Neural cell (in vitro differentiated cells): ENCODE results near the gene APC. TPM values are rescaled to one million over a fixed set of nuclear protein-coding genes. Genes with fewer than 3 reads are reported as not detected.

Experiments used
- H2AFZ ChIP-seq: fragments of 200-600, 300-800 bp; sonication (generic), shearing (Covaris generic); 2 replicates; pipeline ENCODE4 v1.6.0; 2014; ENCODE audit warnings: low read depth, mild to moderate bottlenecking, antibody characterized with exemption, low read length, moderate library complexity
- H3F3A ChIP-seq: fragments of 200-600 bp; shearing (Covaris generic); 2 replicates; pipeline ENCODE4 v1.6.1; 2016; ENCODE audit warnings: mild to moderate bottlenecking, moderate library complexity, mixed read lengths, antibody characterized with exemption, low read length; ENCODE audit not compliant: insufficient read depth, poor library complexity, severe bottlenecking
- H3K27ac ChIP-seq: fragments of 200-600, 300-800 bp; sonication (generic), shearing (Covaris generic); 2 replicates; pipeline ENCODE4 v1.5.1; 2014; ENCODE audit warnings: mild to moderate bottlenecking, low read length, moderate library complexity
- H3K27me3 ChIP-seq: fragments of 300-800, 200-600 bp; sonication (generic), shearing (Covaris generic); 2 replicates; pipeline ENCODE4 v1.6.0; 2014; ENCODE audit warnings: mild to moderate bottlenecking, low read depth, low read length, moderate library complexity; ENCODE audit not compliant: insufficient read depth
- H3K36me3 ChIP-seq: fragments of 300-800, 200-600 bp; sonication (generic), shearing (Covaris generic); 2 replicates; pipeline ENCODE4 v1.5.1; 2014; ENCODE audit warnings: mild to moderate bottlenecking, antibody characterized with exemption, low read length, moderate library complexity; ENCODE audit not compliant: insufficient read depth
- H3K4me2 ChIP-seq: fragments of 300-800, 200-600 bp; sonication (generic), shearing (Covaris generic); 2 replicates; pipeline ENCODE4 v1.6.0; 2014; ENCODE audit warnings: mild to moderate bottlenecking, low read length
- H3K4me3 ChIP-seq: fragments of 300-800, 200-600 bp; sonication (generic), shearing (Covaris generic); 2 replicates; pipeline ENCODE4 v1.5.1; 2014; ENCODE audit warnings: mild to moderate bottlenecking, low read length, moderate library complexity
- H3K79me2 ChIP-seq: fragments of 200-600 bp; shearing (Covaris generic); replicated peaks from 2 replicates; pipeline ENCODE4 v1.6.0; 2014; ENCODE audit warnings: mild to moderate bottlenecking, low read length, moderate library complexity; ENCODE audit not compliant: insufficient read depth
- H3K9ac ChIP-seq: fragments of 300-800, 200-600 bp; sonication (generic), shearing (Covaris generic); 2 replicates; pipeline ENCODE4 v1.6.1; 2016; ENCODE audit warnings: mild to moderate bottlenecking, low read length, mixed read lengths
- H3K9me2 ChIP-seq: fragments of 200-600 bp; shearing (Covaris generic); 2 replicates; pipeline ENCODE4 v1.6.1; 2016; ENCODE audit warnings: mild to moderate bottlenecking, low read length, mixed read lengths; ENCODE audit not compliant: insufficient read depth
- H3K9me3 ChIP-seq: fragments of 200-600, 300-800 bp; sonication (generic), shearing (Covaris generic); 2 replicates; pipeline ENCODE4 v1.6.1; 2016; ENCODE audit warnings: mild to moderate bottlenecking, mixed run types, low read length, moderate library complexity, mixed read lengths
- H4K20me1 ChIP-seq: fragments of 200-600 bp; shearing (Covaris generic); 2 replicates; pipeline ENCODE4 v1.6.1; 2016; ENCODE audit warnings: mild to moderate bottlenecking, mixed run types; ENCODE audit not compliant: insufficient read depth
- CTCF ChIP-seq: fragments of 450-650 bp; IDR thresholded peaks from 2 replicates; pipeline ENCODE4 v1.5.1; 2014; ENCODE audit warnings: antibody characterized with exemption, mild to moderate bottlenecking, moderate library complexity; ENCODE audit not compliant: poor library complexity, severe bottlenecking
- EP300 ChIP-seq: fragments of 450-650 bp; conservative IDR thresholded peaks from 2 replicates; pipeline ENCODE4 v1.6.1; 2014; ENCODE audit warnings: antibody characterized with exemption, mild to moderate bottlenecking, moderate library complexity; ENCODE audit not compliant: poor library complexity, severe bottlenecking
- EZH2 ChIP-seq: fragments of 200-600, 300-800 bp; shearing (Covaris generic), sonication (generic); IDR thresholded peaks from 2 replicates; pipeline ENCODE4 v1.6.1; 2014; ENCODE audit warnings: antibody characterized with exemption, low read length, borderline replicate concordance, mild to moderate bottlenecking; ENCODE audit not compliant: insufficient read depth, poor library complexity, severe bottlenecking
- MXI1 ChIP-seq: fragments of 450-650 bp; conservative IDR thresholded peaks from 2 replicates; pipeline ENCODE4 v1.6.1; 2014; ENCODE audit warnings: antibody characterized with exemption, mild to moderate bottlenecking; ENCODE audit not compliant: poor library complexity, severe bottlenecking
- POLR2AphosphoS5 ChIP-seq: IDR thresholded peaks from 2 replicates; pipeline ENCODE4 v1.6.1; 2012
- RAD21 ChIP-seq: fragments of 450-650 bp; conservative IDR thresholded peaks from 2 replicates; pipeline ENCODE4 v1.6.1; 2014; ENCODE audit warnings: antibody characterized with exemption, mild to moderate bottlenecking, moderate library complexity
- REST ChIP-seq: IDR thresholded peaks from 2 replicates; pipeline ENCODE4 v1.6.1; 2012; ENCODE audit warnings: borderline replicate concordance
- SMC3 ChIP-seq: fragments of 450-650 bp; conservative IDR thresholded peaks from 2 replicates; pipeline ENCODE4 v1.6.1; 2014; ENCODE audit warnings: antibody characterized with exemption, mild to moderate bottlenecking, moderate library complexity; ENCODE audit not compliant: poor library complexity
- TAF1 ChIP-seq: IDR thresholded peaks from 2 replicates; pipeline ENCODE4 v1.6.1; 2012; ENCODE audit warnings: low read depth
- polyA plus RNA-seq: library from polyadenylated mRNA; depleted of rRNA; stranded (reverse); fragments of >200 nt; gene quantifications from 2 replicates; pipeline ENCODE4 v1.2.3, GENCODE V29; 2014

APC gene
- polyA plus RNA-seq, 1 donor from 2014 or later: 40.6 TPM

GRCh38 chr5:112865128-112865527, 127.4 kb downstream of the APC start:
- peaks cover 4% of the 10 kb centered on the region for H3K36me3 ChIP-seq
- H2AFZ ChIP-seq: no peak overlapping the region
- peaks cover 22% of the 10 kb centered on the region for H3K79me2 ChIP-seq
- TF ChIP-seq MXI1 (no peak), REST (no peak), EZH2 (no peak), POLR2AphosphoS5 (no peak), SMC3 (no peak), CTCF (no peak), EP300 (no peak), TAF1 (no peak), RAD21 (no peak)
- no peaks in the 10 kb centered on the region for H3K27me3 ChIP-seq
- no peak overlapping the region for H3K9ac ChIP-seq
- no peaks in the 10 kb centered on the region for H3F3A ChIP-seq
- H3K27ac ChIP-seq: no peak overlapping the region
- no peaks in the 10 kb centered on the region for H3K9me2 ChIP-seq
- no peaks in the 10 kb centered on the region for H4K20me1 ChIP-seq
- no peaks in the 10 kb centered on the region for H3K9me3 ChIP-seq
- no peak overlapping the region for H3K4me2 ChIP-seq
- no peak overlapping the region for H3K4me3 ChIP-seq

GRCh38 chr5:112866739-112867138, 129.1 kb downstream of the APC start:
- no peaks in the 10 kb centered on the region for H4K20me1 ChIP-seq
- H3K27ac ChIP-seq: no peak overlapping the region
- no peak overlapping the region for H3K9ac ChIP-seq
- no peak for TF ChIP-seq TAF1
- no peak for TF ChIP-seq EP300
- TF ChIP-seq SMC3: no peak
- no peak for TF ChIP-seq MXI1
- no peak for TF ChIP-seq EZH2
- no peak for TF ChIP-seq POLR2AphosphoS5
- no peak for TF ChIP-seq REST
- TF ChIP-seq RAD21: no peak
- no peak for TF ChIP-seq CTCF
- no peak overlapping the region for H3K4me3 ChIP-seq
- no peaks in the 10 kb centered on the region for H3K27me3 ChIP-seq
- H3K79me2 ChIP-seq: peaks cover 17% of the 10 kb centered on the region
- no peaks in the 10 kb centered on the region for H3F3A ChIP-seq
- no peak overlapping the region for H2AFZ ChIP-seq
- H3K36me3 ChIP-seq: peaks cover 4% of the 10 kb centered on the region
- H3K4me2 ChIP-seq: no peak overlapping the region
- H3K9me3 ChIP-seq: no peaks in the 10 kb centered on the region
- H3K9me2 ChIP-seq: no peaks in the 10 kb centered on the region
